Measurements from ENCODE around the gene MOG. TPM values are rescaled to one million over a fixed set of nuclear protein-coding genes. Genes with fewer than 3 reads are reported as not detected.

MOG gene
- total and polyA plus RNA-seq, 4 donors = not detected

GRCh38 chr6:29611426-29611825, 45.5 kb upstream of the MOG start:
- 89 to 90% methylated on average over 4 of the region's 4 CpGs for WGBS, 2 donors
- H3K4me3 ChIP-seq = no peak overlapping the region
- no peak for TF ChIP-seq CTCF (IDR thresholded peaks at IDR 0.05; ENCODE audit: control extremely low read depth, extremely low read depth)
- ATAC-seq (ENCODE audit: insufficient read depth, low FRiP score) (no peak), DNase-seq (no peak)
- no peaks in the 10 kb centered on the region for H3K4me1 ChIP-seq (ENCODE audit: control insufficient read depth in 5 of 5, insufficient read depth in 5 of 5, low read length in 5 of 5)
- H3K27me3 ChIP-seq (ENCODE audit: control insufficient read depth in 3 of 3, insufficient read depth in 3 of 3, low read length in 2 of 3) = no peaks in the 10 kb centered on the region
- no peak overlapping the region for H3K27ac ChIP-seq (ENCODE audit: low read depth in 1 of 2, low read length in 1 of 2)
- no peaks in the 10 kb centered on the region for H3K9me3 ChIP-seq (ENCODE audit: control insufficient read depth in 4 of 4, insufficient read depth in 3 of 4, low read length in 3 of 4)
- H3K36me3 ChIP-seq (ENCODE audit: control insufficient read depth in 4 of 4, insufficient read depth in 4 of 4, low read length in 4 of 4) = peaks cover 24 to 52% (median 42%) of the 10 kb centered on the region in 4 donors
- no peak overlapping the region for H3K9ac ChIP-seq (ENCODE audit: insufficient read depth in 1 of 2, low read length in 2 of 2)

- H3K27me3 ChIP-seq (ENCODE audit: control insufficient read depth in 3 of 3, insufficient read depth in 3 of 3, low read length in 2 of 3) = no peaks in the 10 kb centered on the region
- peaks cover 12 to 34% (median 19%) of the 10 kb centered on the region in 4 donors for H3K36me3 ChIP-seq (ENCODE audit: control insufficient read depth in 4 of 4, insufficient read depth in 4 of 4, low read length in 4 of 4)
- no peak overlapping the region for H3K9ac ChIP-seq (ENCODE audit: insufficient read depth in 1 of 2, low read length in 2 of 2)
- 95% methylated on average over 8 of the region's 8 CpGs for WGBS, 2 donors
- no peaks in the 10 kb centered on the region for H3K9me3 ChIP-seq (ENCODE audit: control insufficient read depth in 4 of 4, insufficient read depth in 3 of 4, low read length in 3 of 4)
- DNase-seq (no peak), ATAC-seq (ENCODE audit: insufficient read depth, low FRiP score) (no peak)
- no peak for TF ChIP-seq CTCF (IDR thresholded peaks at IDR 0.05; ENCODE audit: control extremely low read depth, extremely low read depth)
- H3K4me1 ChIP-seq (ENCODE audit: control insufficient read depth in 5 of 5, insufficient read depth in 5 of 5, low read length in 5 of 5) = peaks cover 0 to 2% (median 0%) of the 10 kb centered on the region in 5 donors
- H3K4me3 ChIP-seq = no peak overlapping the region
- no peak overlapping the region for H3K27ac ChIP-seq (ENCODE audit: low read depth in 1 of 2, low read length in 1 of 2)
Measured at GRCh38 chr6:29617782-29618554, 38.9 kb upstream of the MOG start.

GRCh38 chr6:29619578-29620160, 37.2 kb upstream of the MOG start:
- DNase-seq (no peak), ATAC-seq (ENCODE audit: insufficient read depth, low FRiP score) (no peak)
- Histone ChIP-seq H3K9ac (ENCODE audit: insufficient read depth in 1 of 2, low read length in 2 of 2) (no peak overlapping the region), H3K9me3 (ENCODE audit: control insufficient read depth in 4 of 4, insufficient read depth in 3 of 4, low read length in 3 of 4) (no peaks in the 10 kb centered on the region), H3K27me3 (ENCODE audit: control insufficient read depth in 3 of 3, insufficient read depth in 3 of 3, low read length in 2 of 3) (no peaks in the 10 kb centered on the region), H3K4me3 (no peak overlapping the region), H3K36me3 (ENCODE audit: control insufficient read depth in 4 of 4, insufficient read depth in 4 of 4, low read length in 4 of 4) (peaks cover 8 to 26% (median 16%) of the 10 kb centered on the region in 4 donors), H3K27ac (ENCODE audit: low read depth in 1 of 2, low read length in 1 of 2) (no peak overlapping the region), H3K4me1 (ENCODE audit: control insufficient read depth in 5 of 5, insufficient read depth in 5 of 5, low read length in 5 of 5) (peaks cover 0 to 2% (median 0%) of the 10 kb centered on the region in 5 donors)
- no peak for TF ChIP-seq CTCF (IDR thresholded peaks at IDR 0.05; ENCODE audit: control extremely low read depth, extremely low read depth)
- 83 to 97% methylated on average over 1 of the region's 1 CpG for WGBS, 2 donors

Measured in lung (tissue), 12 donors.